HG02642 (cell line): ENCODE measurements around the gene DUSP15.

Experiments used
- ATAC-seq: cut with Tn5 transposase; IDR thresholded peaks from one replicate; pipeline ENCODE4 v1.9.1; 2021; ENCODE audit warnings: mild to moderate bottlenecking; ENCODE audit not compliant: unreplicated experiment, poor library complexity

DUSP15 gene

DNA sequence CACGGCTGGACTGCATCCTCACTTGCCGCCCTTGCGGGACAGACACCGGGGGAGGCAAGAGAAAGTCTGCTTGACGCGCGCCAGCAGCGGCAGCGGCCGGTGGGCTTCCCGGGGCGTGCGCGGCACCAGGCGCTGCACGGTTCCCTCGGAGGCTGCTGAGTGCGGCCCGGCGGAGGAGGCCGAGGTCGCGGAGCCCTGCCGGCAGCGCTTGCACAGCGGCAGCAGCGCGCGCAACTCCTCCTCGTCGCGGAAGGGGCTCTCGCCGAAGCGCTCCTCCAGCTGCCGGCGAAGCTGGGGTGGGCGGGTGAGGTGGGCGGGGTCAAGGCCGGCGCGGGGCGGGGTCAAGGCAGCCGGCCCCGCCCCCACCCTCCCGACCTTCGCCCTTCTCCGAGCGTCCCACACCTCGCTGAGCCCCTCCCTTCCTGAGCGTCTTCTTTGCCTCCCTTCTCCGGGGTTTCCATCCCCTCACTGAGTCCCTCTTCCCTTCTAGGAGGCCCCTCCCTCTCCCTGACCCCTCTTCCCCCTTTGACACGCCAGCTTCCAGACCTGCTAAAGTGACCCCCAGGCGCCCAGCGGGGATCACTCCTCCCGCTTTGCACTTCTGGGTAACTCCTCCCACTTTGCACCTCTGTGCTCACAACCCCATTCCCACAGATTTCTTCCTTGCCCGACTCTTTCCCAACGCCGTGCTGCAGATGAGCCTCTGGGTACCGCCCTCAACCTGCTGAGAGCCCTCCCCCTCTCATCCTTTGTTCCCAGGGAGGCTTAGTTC, 8.8 kb downstream of the DUSP15 start:
- peak; percentile 57 for ATAC-seq

DNA sequence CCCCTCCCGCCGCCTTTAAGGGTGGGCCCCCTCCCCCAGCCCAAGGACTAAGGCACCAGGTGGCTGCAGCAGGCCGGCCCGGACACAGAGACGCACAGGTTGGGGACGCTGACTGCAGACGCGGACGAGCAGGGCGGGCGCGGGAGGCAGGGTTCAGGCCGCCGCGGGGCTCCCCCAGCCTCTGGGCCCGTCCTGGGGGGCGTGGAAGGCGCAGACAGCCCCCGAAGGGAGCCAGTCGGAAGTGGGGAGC, 9.3 kb downstream of the DUSP15 start:
- ATAC-seq: peak; percentile 6

DNA sequence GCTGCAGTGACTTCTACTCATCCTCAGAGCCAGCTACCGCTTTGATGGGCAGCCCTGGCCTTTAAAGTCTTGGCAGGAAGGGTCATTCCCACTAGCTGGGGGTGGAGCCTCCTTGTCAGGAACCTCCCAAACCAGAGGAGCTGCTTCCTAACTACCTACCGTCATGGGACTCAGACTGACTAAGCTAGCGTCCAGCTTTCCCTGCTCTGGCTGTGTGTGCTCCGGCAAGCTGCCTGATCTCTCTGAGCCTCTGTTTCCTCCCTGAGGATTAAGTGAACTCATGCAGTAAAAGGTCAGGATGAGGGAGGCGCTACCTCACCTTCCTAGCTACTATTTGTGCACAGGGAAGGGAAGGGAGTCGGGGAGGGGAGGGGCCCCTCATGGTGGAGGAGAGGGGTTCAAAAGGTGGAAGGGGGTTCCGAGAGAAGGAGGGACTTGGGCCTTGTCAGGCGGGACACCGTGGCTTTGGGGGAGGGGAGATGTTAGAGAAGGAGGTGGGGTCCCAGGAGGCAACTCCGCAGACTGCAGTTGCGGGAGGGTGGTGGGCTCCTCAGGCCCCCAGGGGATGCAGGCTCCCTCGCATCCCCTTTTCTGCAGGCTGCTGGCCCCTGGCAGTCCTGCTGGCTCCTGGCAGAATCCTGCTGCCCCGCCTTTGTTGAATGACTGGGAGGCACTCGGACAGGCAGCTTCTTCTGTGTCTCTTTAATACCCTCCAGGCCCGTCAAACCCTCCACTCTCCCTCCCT, 9.8 kb downstream of the DUSP15 start:
- ATAC-seq: no peak

DNA sequence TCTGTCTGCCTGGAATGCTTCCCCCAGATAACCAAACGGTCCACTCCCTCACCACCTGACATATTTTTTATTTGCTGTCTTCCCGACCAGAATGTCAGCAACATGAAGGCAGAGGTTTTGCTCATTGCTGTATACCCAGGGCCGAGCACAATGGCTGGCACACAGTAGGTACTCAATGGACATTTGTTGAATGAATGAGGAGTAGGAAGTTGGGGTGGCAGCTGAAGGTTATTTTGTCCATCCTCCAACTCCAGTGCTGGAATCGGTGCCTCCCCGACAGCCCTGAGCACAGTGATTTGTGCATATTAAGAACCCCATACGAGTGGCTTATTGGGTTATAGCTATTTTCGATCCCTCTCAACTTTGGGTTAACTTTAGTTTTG, 10.3 kb downstream of the DUSP15 start:
- ATAC-seq: no peak

DNA sequence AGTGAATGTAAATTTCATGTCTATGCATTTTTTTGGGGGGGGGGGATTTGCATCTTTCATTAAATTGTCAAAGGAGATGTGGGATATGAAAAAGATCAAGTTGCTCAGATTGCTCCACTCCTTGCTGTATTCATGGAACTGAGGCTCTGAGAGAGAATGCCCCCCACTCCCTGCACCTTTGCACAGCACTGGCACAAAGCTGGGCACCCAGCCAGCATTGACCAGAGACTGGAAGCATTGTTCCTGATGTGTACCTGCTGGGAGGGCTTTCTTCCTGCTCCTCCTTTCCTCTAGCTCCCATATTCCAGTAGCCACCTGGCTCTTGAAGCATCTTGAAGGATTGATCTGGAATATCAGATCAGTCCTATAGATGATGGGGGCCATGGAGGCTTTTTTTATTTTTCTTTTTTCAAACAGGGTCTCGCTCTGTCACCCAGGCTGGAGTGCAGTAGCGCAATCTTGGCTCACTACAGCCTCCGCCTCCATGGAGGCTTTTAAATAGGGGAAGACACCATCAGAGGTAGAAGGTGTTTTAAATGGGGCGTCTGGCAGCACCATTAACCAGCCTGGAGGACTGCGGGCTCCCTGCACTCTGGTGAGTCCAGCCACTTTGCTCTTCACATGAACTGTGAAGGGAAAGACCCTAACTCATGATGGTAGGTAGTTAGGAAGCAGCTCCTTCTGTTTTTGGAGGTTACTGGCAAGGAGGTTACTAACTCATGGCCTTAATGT, 10.9 kb downstream of the DUSP15 start:
- no peak for ATAC-seq

GRCh38 chr20:31858760-31859083, 11.6 kb downstream of the DUSP15 start:
- no peak for ATAC-seq

GRCh38 chr20:31857861-31858759, 12.2 kb downstream of the DUSP15 start:
- ATAC-seq: peak; percentile 64

- ATAC-seq: no peak
Observed at GRCh38 chr20:31856516-31856915, 13.8 kb downstream of the DUSP15 start.

- ATAC-seq: no peak
Observed at GRCh38 chr20:31853481-31853880, 16.8 kb downstream of the DUSP15 start.

DNA sequence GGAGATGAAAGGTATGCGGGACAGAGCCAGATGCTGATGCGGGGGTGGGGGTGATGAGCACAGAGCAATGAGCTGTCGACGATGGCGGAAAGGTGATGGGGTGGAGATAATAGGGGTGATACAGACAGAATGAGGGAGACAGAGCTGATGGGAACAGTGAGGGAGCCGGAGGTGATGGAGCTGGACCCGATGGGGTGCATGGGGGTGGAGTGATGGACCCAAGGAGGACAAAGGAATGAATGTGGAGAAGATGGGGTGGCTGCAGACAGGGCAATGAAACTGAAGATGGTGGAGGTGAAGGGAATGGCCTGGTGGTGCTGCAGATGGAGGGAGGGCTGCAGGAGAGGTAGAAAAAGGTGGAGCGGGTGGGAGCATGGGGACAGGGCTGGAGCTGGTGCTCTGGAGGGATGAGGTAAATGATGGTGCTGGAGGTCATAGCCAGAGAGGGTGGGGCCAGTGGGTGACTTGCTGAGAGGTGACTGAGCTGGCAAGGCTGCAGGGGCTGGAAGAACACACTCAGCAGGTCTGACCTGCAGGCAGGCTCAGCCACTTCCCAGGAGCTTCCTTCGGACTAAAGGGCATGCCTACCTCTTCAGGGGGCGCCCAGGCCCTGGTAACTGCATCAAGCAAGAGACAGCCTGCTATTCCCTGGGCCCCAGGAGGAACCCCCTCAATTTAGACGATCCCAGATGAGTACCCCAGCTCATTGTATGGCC, 18.9 kb downstream of the DUSP15 start:
- no peak for ATAC-seq

DNA sequence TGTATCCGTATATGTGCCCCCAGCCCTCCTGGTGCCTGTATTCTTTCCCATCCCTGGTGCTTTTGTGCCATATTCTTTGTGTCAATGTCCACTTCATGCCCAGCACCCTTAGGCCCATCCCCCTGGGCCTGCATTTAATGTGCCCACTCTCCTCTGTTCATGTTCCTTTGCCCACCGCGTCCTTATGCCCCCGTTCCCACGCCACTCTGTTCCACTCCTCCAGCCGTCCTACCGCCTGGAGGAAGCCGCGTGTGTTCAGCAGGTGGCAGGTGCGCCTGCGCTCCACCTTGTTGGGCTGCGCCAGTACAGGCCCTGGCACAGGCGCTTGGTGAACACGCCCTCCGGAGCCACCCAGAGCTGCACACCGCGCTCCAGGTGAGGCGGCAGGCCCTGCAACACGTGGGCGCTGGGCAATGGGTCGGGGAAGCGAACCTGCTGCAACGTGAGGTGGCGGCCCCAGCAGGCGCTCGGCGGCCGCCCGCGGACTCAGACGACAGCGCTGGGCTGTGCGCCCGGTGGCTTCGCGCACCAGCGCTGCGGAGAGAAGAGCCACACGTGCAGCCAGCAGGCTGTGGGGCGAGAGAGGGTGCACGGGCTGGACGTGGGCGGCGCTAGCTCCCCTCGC, 20.9 kb downstream of the DUSP15 start:
- ATAC-seq: no peak

- ATAC-seq: no peak
Observed at GRCh38 chr20:31848088-31848999, 22.0 kb downstream of the DUSP15 start.

DNA sequence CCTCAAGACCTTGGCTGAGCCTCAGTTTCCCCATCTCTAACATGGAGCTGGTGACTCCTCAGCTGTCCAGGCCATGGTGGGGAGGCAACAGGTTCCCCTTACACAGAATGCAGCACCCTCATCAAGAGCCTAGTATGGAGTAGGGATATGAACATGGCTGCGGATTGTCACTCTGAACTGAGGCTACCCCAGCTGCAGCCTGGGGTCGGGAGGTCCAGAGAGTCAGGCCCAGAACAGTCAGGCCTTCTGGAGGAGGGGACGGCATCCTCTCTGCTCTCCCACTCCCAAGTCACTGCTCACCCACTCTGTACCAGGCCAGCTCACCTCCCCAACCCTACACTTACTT, 23.6 kb downstream of the DUSP15 start:
- no peak for ATAC-seq

- no peak for ATAC-seq
Observed at GRCh38 chr20:31845300-31845863, 24.9 kb downstream of the DUSP15 start, which contains the start of gene FOXS1. Gene FOXS1, minus strand, starts transcription at chr20:31845604. Its CDS starts 62 bp downstream, at chr20:31845542.

GRCh38 chr20:31844737-31845299, 25.5 kb downstream of the DUSP15 start:
- ATAC-seq: no peak

DNA sequence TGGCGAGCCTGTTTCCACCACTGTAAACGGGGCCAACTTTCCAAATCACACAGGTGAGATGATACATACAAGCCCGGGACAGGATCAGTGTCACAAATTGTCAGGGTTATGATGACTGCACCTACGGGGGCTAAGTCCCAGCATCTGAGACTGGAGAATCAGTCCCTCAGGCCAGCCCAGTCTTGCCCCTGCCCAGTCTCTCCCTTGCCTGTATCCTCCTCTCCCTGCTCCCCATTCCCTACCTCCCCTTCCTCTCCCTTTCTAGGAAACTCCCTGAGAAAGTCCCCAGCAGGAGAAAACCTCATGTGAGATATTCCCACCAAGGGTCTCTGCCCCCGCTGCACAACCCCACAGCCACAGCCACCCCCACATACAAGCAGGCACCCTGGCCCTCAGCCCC, 26.4 kb downstream of the DUSP15 start:
- no peak for ATAC-seq

- ATAC-seq: no peak
Observed at GRCh38 chr20:31843288-31843687, 27.0 kb downstream of the DUSP15 start.
